H9 (cell line): ENCODE data around the gene EPHB6. TPM values are rescaled to one million over a fixed set of nuclear protein-coding genes. Genes with fewer than 3 reads are reported as not detected.

Experiments used
- DNase-seq: peaks from one replicate; pipeline ENCODE4 v3.0.0-alpha.2; 2017
- H2AFZ ChIP-seq: one replicate; pipeline ENCODE4 v1.6.1; 2013; ENCODE audit warnings: mild to moderate bottlenecking, low read length, control low read depth, moderate library complexity
- H2AK5ac ChIP-seq: 2 replicates; pipeline ENCODE4 v1.6.1; 2013; ENCODE audit warnings: low read length, control low read depth, mixed read lengths; ENCODE audit not compliant: insufficient read length
- H2BK120ac ChIP-seq: one replicate; pipeline ENCODE4 v1.6.1; 2013; ENCODE audit warnings: low read depth, mild to moderate bottlenecking, low read length, control low read depth, inconsistent platforms; ENCODE audit not compliant: poor library complexity, severe bottlenecking
- H2BK12ac ChIP-seq: 2 replicates; pipeline ENCODE4 v1.6.1; 2013; ENCODE audit warnings: low read length, control low read depth, mixed read lengths, low read depth; ENCODE audit not compliant: insufficient read length
- H2BK15ac ChIP-seq: 2 replicates; pipeline ENCODE4 v1.6.1; 2013; ENCODE audit warnings: low read depth, low read length, control low read depth
- H2BK20ac ChIP-seq: one replicate; pipeline ENCODE4 v1.6.1; 2013; ENCODE audit warnings: low read depth, mild to moderate bottlenecking, low read length, control low read depth, inconsistent platforms; ENCODE audit not compliant: poor library complexity, severe bottlenecking
- H2BK5ac ChIP-seq: 2 replicates; pipeline ENCODE4 v1.6.1; 2013; ENCODE audit warnings: low read length, control low read depth, mixed read lengths; ENCODE audit not compliant: insufficient read length
- H3K14ac ChIP-seq: 2 replicates; pipeline ENCODE4 v1.6.1; 2013; ENCODE audit warnings: low read length, control low read depth; ENCODE audit not compliant: insufficient read depth
- H3K18ac ChIP-seq: 2 replicates; pipeline ENCODE4 v1.6.1; 2013; ENCODE audit warnings: low read depth, mild to moderate bottlenecking, mixed read lengths, low read length, control low read depth; ENCODE audit not compliant: insufficient read length
- H3K23ac ChIP-seq: 2 replicates; pipeline ENCODE4 v1.6.1; 2013; ENCODE audit warnings: low read length, control low read depth, mixed read lengths, low read depth; ENCODE audit not compliant: insufficient read length
- H3K23me2 ChIP-seq: 2 replicates; pipeline ENCODE4 v1.6.1; 2013; ENCODE audit warnings: low read depth, mild to moderate bottlenecking, mixed read lengths, low read length, control low read depth; ENCODE audit not compliant: insufficient read length, poor library complexity, severe bottlenecking
- H3K27ac ChIP-seq: 2 replicates; pipeline ENCODE4 v1.5.1; 2013; ENCODE audit warnings: low read length, control low read depth, mixed read lengths, low read depth; ENCODE audit not compliant: insufficient read length
- H3K27me3 ChIP-seq: 2 replicates; pipeline ENCODE4 v1.6.1; 2013; ENCODE audit warnings: low read length, control low read depth, inconsistent platforms; ENCODE audit not compliant: insufficient read depth
- H3K4ac ChIP-seq: 2 replicates; pipeline ENCODE4 v1.6.1; 2013; ENCODE audit warnings: low read depth, mild to moderate bottlenecking, control low read depth, inconsistent platforms, low read length, moderate library complexity
- H3K4me1 ChIP-seq: 2 replicates; pipeline ENCODE4 v1.6.1; 2013; ENCODE audit warnings: low read length, control low read depth, inconsistent platforms; ENCODE audit not compliant: insufficient read depth
- H3K4me2 ChIP-seq: 2 replicates; pipeline ENCODE4 v1.6.1; 2013; ENCODE audit warnings: low read length, control low read depth, mixed read lengths; ENCODE audit not compliant: insufficient read length, insufficient read depth
- H3K56ac ChIP-seq: 2 replicates; pipeline ENCODE4 v1.6.1; 2013; ENCODE audit warnings: low read depth, mild to moderate bottlenecking, mixed read lengths, low read length, control low read depth; ENCODE audit not compliant: insufficient read length
- H3K79me1 ChIP-seq: 2 replicates; pipeline ENCODE4 v1.6.1; 2013; ENCODE audit warnings: low read depth, mild to moderate bottlenecking, moderate library complexity, low read length, control low read depth, inconsistent platforms; ENCODE audit not compliant: insufficient read depth, poor library complexity, severe bottlenecking
- H3K79me2 ChIP-seq: 2 replicates; pipeline ENCODE4 v1.6.1; 2013; ENCODE audit warnings: low read length, control low read depth, inconsistent platforms; ENCODE audit not compliant: insufficient read depth
- H3K9ac ChIP-seq: 2 replicates; pipeline ENCODE4 v1.6.1; 2013; ENCODE audit warnings: low read length, control low read depth, mixed read lengths; ENCODE audit not compliant: insufficient read length; ENCODE audit errors: extremely low read depth
- H3K9me3 ChIP-seq: one replicate; pipeline ENCODE4 v1.6.1; 2013; ENCODE audit warnings: low read depth, low read length, inconsistent platforms; ENCODE audit not compliant: control insufficient read depth
- H3T11ph ChIP-seq: one replicate; pipeline ENCODE4 v1.6.1; 2013; ENCODE audit warnings: mild to moderate bottlenecking, low read length, control low read depth, inconsistent platforms
- H4K20me1 ChIP-seq: one replicate; pipeline ENCODE4 v1.6.1; 2013; ENCODE audit not compliant: control insufficient read depth, insufficient read length, insufficient read depth
- H4K5ac ChIP-seq: 2 replicates; pipeline ENCODE4 v1.6.1; 2013; ENCODE audit warnings: low read depth, mild to moderate bottlenecking, mixed read lengths, low read length, control low read depth; ENCODE audit not compliant: insufficient read length
- H4K8ac ChIP-seq: replicated peaks from 2 replicates; pipeline ENCODE4 v1.6.1; 2013; ENCODE audit warnings: low read length, control low read depth, mixed read lengths, low read depth; ENCODE audit not compliant: insufficient read length
- H4K91ac ChIP-seq: 2 replicates; pipeline ENCODE4 v1.6.1; 2013; ENCODE audit warnings: low read depth, mild to moderate bottlenecking, moderate library complexity, mixed read lengths, low read length, control low read depth; ENCODE audit not compliant: insufficient read length
- H3K27ac Mint-ChIP-seq, 3 experiments: 2 replicates in 2 of 3; 3 replicates in 1 of 3; pipeline ENCODE4 v1.8.0; 2020 to 2021; ENCODE audit warnings: mixed read lengths in 3 of 3, mild to moderate bottlenecking in 1 of 3, moderate library complexity in 1 of 3
- H3K27me3 Mint-ChIP-seq: 2 replicates; pipeline ENCODE4 v1.8.0; 2021; ENCODE audit warnings: low read depth, mild to moderate bottlenecking, moderate library complexity, mixed read lengths
- H3K36me3 Mint-ChIP-seq, 3 experiments: 2 replicates in 2 of 3; 3 replicates in 1 of 3; pipeline ENCODE4 v1.8.0; 2020 to 2021; ENCODE audit warnings: low read depth in 3 of 3, mixed read lengths in 3 of 3; ENCODE audit not compliant: insufficient read depth in 1 of 3
- H3K4me1 Mint-ChIP-seq, 2 experiments: 2 replicates each; pipeline ENCODE4 v1.8.0; 2020; ENCODE audit warnings: mixed read lengths in 2 of 2
- H3K4me3 Mint-ChIP-seq, 2 experiments: 2 replicates in 1 of 2; 3 replicates in 1 of 2; pipeline ENCODE4 v1.8.0; 2020 to 2021; ENCODE audit warnings: mild to moderate bottlenecking in 2 of 2, mixed read lengths in 2 of 2, moderate library complexity in 1 of 2
- H3K9me3 Mint-ChIP-seq, 2 experiments: 2 replicates in 1 of 2; 3 replicates in 1 of 2; pipeline ENCODE4 v1.8.0; 2020; ENCODE audit warnings: mild to moderate bottlenecking in 2 of 2, mixed read lengths in 2 of 2, moderate library complexity in 1 of 2
- CTCF ChIP-seq: fragments of 200-600 bp; sonication (generic); conservative IDR thresholded peaks from 3 replicates; pipeline ENCODE4 v1.8.0; 2021; ENCODE audit warnings: antibody characterized with exemption, mild to moderate bottlenecking
- WGBS: extraction: QIAGEN DNeasy Blood & Tissue Kit; methylation state at CpG from one replicate; pipeline ENCODE4 v1.1.7; 2013; ENCODE audit warnings: missing lambda C conversion rate, low lambda C conversion rate, mixed read lengths; ENCODE audit not compliant: insufficient read length; ENCODE audit errors: extremely low coverage; 5-methylcytosine and 5-hydroxymethylcytosine counted together
- total RNA-seq: library from RNA; stranded (reverse); gene quantifications from 2 replicates; pipeline ENCODE4 v1.2.1, GENCODE V29; 2021

Gene EPHB6
- total RNA-seq, 1 experiment from 2014 or later: 9.7 TPM

- no peak for DNase-seq
- peaks cover 33 to 41% of the 10 kb centered on the region in 2 experiments for H3K4me1 Mint-ChIP-seq
- H3K79me1 ChIP-seq: no peaks in the 10 kb centered on the region
These were observed 42.2 kb upstream of the EPHB6 start for GRCh38 chr7:142812437-142813215.

More at GRCh38 chr7:142812437-142813215, 42.2 kb upstream of the EPHB6 start:
- H2BK20ac ChIP-seq: no peak overlapping the region
- H4K20me1 ChIP-seq: no peaks in the 10 kb centered on the region
- H3K18ac ChIP-seq: peak overlapping the region; percentile 41
- H3K27me3 Mint-ChIP-seq: peaks cover 21% of the 10 kb centered on the region
- no peak for TF ChIP-seq CTCF
- no peak overlapping the region for H2BK120ac ChIP-seq
- H3K4me1 ChIP-seq: peaks cover 14% of the 10 kb centered on the region; the same call in 1 of the 2 replicates
- no peak overlapping the region for H3K23ac ChIP-seq
- H3K56ac ChIP-seq: no peak overlapping the region
- H3K27me3 ChIP-seq: no peaks in the 10 kb centered on the region
- peak overlapping the region; percentile 63 to 97 (median 94); a peak in 6 of 7 replicates for H3K27ac Mint-ChIP-seq
- no peaks in the 10 kb centered on the region for H3K23me2 ChIP-seq
- peak overlapping the region; percentile 14 for H3K4me2 ChIP-seq
- no peak overlapping the region for H2AK5ac ChIP-seq
- H3K79me2 ChIP-seq: no peaks in the 10 kb centered on the region
- H2BK15ac ChIP-seq: no peak overlapping the region
- H3K4ac ChIP-seq: no peak overlapping the region
- H2BK5ac ChIP-seq: no peak overlapping the region
- peak overlapping the region; percentile 31 for H3K14ac ChIP-seq
- no peak overlapping the region for H4K8ac ChIP-seq
- no peak overlapping the region for H3T11ph ChIP-seq
- H4K5ac ChIP-seq: peak overlapping the region; percentile 13
- peak overlapping the region; percentile 27 for H3K9ac ChIP-seq
- peak overlapping the region in 1 of 2 experiments; percentile 67; a peak in 3 of 5 replicates for H3K4me3 Mint-ChIP-seq
- peak overlapping the region; percentile 77 for H3K27ac ChIP-seq
- peak overlapping the region; percentile 20 for H4K91ac ChIP-seq
- H2AFZ ChIP-seq: no peak overlapping the region
- H3K36me3 Mint-ChIP-seq: peaks cover 0 to 2% (median 0%) of the 10 kb centered on the region in 3 experiments; a peak in 1 of 7 replicates
- WGBS: no CpG with 5 or more reads among the region's 7 CpGs
- no peaks in the 10 kb centered on the region; a peak in 1 of 5 replicates for H3K9me3 Mint-ChIP-seq
- peak overlapping the region; percentile 48 for H2BK12ac ChIP-seq
- H3K9me3 ChIP-seq: no peaks in the 10 kb centered on the region
